ENCODE results near the gene LINC01488. TPM values are rescaled to one million over a fixed set of nuclear protein-coding genes. Genes with fewer than 3 reads are reported as not detected.

LINC01488 gene
- total RNA-seq, 1 experiment from 2014 or later, result not detected

- no peak overlapping the region for H3K9ac ChIP-seq (ENCODE audit: low read length)
- no peaks in the 10 kb centered on the region for H3K79me2 ChIP-seq (ENCODE audit: insufficient read depth, low read length)
- H3K4me1 ChIP-seq (ENCODE audit: control insufficient read depth in 1 of 2, insufficient read depth in 2 of 2, low read length in 2 of 2), result no peaks in the 10 kb centered on the region
- no peak for TF ChIP-seq ATF3 (IDR thresholded peaks at IDR 0.05)
- TF ChIP-seq SRF (IDR thresholded peaks at IDR 0.05; ENCODE audit: low read depth), result no peak
- TF ChIP-seq YY1 (IDR thresholded peaks at IDR 0.05; ENCODE audit: extremely low read depth, insufficient replicate concordance, low read depth, low read length), result no peak
- TF ChIP-seq SIN3A (IDR thresholded peaks at IDR 0.05; ENCODE audit: low read depth), result no peak
- no peak for TF ChIP-seq EZH2phosphoT487 (IDR thresholded peaks at IDR 0.05; ENCODE audit: borderline replicate concordance)
- TF ChIP-seq FOSL1 (IDR thresholded peaks at IDR 0.05; ENCODE audit: low read depth), result no peak
- TF ChIP-seq POLR2A (IDR thresholded peaks at IDR 0.05; ENCODE audit: borderline replicate concordance, extremely low read depth, insufficient read depth, insufficient read length), result no peak
- no peak for TF ChIP-seq RAD21 (IDR thresholded peaks at IDR 0.05; ENCODE audit: low read depth)
- TF ChIP-seq POLR2AphosphoS5 (IDR thresholded peaks at IDR 0.05; ENCODE audit: low read depth, low read length), result no peak
- TF ChIP-seq ELF1 (IDR thresholded peaks at IDR 0.05; ENCODE audit: borderline replicate concordance, low read depth), result no peak
- no peak for TF ChIP-seq ZBTB33 (IDR thresholded peaks at IDR 0.05; ENCODE audit: extremely low read depth, insufficient replicate concordance, low read length)
- no peak for TF ChIP-seq TCF7L2 (IDR thresholded peaks at IDR 0.05; ENCODE audit: borderline replicate concordance, extremely low read depth, insufficient read depth, insufficient read length)
- TF ChIP-seq CTCF (IDR thresholded peaks at IDR 0.05 in 2 of 3, conservative IDR thresholded peaks at IDR 0.05 in 1 of 3; ENCODE audit: borderline replicate concordance in 1 of 3, insufficient read depth in 1 of 3, low read depth in 2 of 3, low read length in 2 of 3), result no peak
- TF ChIP-seq ZFX (IDR thresholded peaks at IDR 0.05), result no peak
- POLR2A ChIA-PET, result no interaction called here
- no peaks in the 10 kb centered on the region for H4K20me1 ChIP-seq (ENCODE audit: insufficient read depth)
- ATAC-seq (no peak), DNase-seq (ENCODE audit: low read depth, low spot score) (no peak)
- CTCF ChIA-PET, result no interaction called here
- no peaks in the 10 kb centered on the region for H3K36me3 ChIP-seq (ENCODE audit: control insufficient read depth in 1 of 2, insufficient read depth in 2 of 2, low read length in 2 of 2)
- intact Hi-C loops (cut with micrococcal nuclease), result no loop called here
- no peak overlapping the region for H2AFZ ChIP-seq (ENCODE audit: low read depth, low read length, poor library complexity, severe bottlenecking)
- no peaks in the 10 kb centered on the region for H3K27me3 ChIP-seq (ENCODE audit: insufficient read depth, low read length)
- no peaks in the 10 kb centered on the region for H3K9me3 ChIP-seq (ENCODE audit: control insufficient read depth in 1 of 2, insufficient read depth in 1 of 2, low read depth in 1 of 2, low read length in 2 of 2)
- no peak overlapping the region for H3K4me2 ChIP-seq (ENCODE audit: low read length)
- H3K9me2 ChIP-seq (ENCODE audit: insufficient read depth), result no peaks in the 10 kb centered on the region
- no TSS peak for BruUV-seq (replicated peaks)
- H3K27ac ChIP-seq (ENCODE audit: low read depth, low read length), result no peak overlapping the region
- RAD21 ChIA-PET (ENCODE audit: low non-redundant PET in 1 of 2, low total read pairs in 2 of 2, uncharacterized antibody in 2 of 2, unreplicated experiment in 2 of 2), result no interaction called here
- no peak overlapping the region for H3K4me3 ChIP-seq (replicated peaks in 1 of 2; ENCODE audit: low read depth in 1 of 2, low read length in 2 of 2)
These were observed 5.4 kb downstream of the LINC01488 start for GRCh38 chr11:69486773-69487291.
